ENCODE data around the gene OR1D5.
"Not testable (repeated sequence)": the region's sequence is repeated elsewhere in the genome, so short reads cannot be mapped to it uniquely, and the experiment has no call there.

GRCh38 chr17:3065192-3065591 lies 1.8 kb upstream of the OR1D5 start:
- not testable (repeated sequence) for TF ChIP-seq CTCF (IDR thresholded peaks at IDR 0.05; ENCODE audit: insufficient read depth, low read depth, low read length); EZH2 (IDR thresholded peaks at IDR 0.05; ENCODE audit: insufficient read depth, low read length)
